ENCODE data around the gene ZNF346.

GRCh38 chr5:177126771-177127170, 104.3 kb downstream of the ZNF346 start:
- no peak for TF ChIP-seq CTCF (IDR thresholded peaks at IDR 0.05 in 2 of 3, conservative IDR thresholded peaks at IDR 0.05 in 1 of 3; ENCODE audit: control insufficient read depth in 2 of 3, extremely low read depth in 1 of 3, insufficient read depth in 1 of 3, low read depth in 3 of 3, low read length in 3 of 3)
- TF ChIP-seq POLR2A (IDR thresholded peaks at IDR 0.05; ENCODE audit: low read depth, low read length) = no peak
- TF ChIP-seq SP1 (IDR thresholded peaks at IDR 0.05; ENCODE audit: low read depth, low read length) = no peak
- no peak for TF ChIP-seq HDAC6 (IDR thresholded peaks at IDR 0.05; ENCODE audit: unreplicated experiment)
- TF ChIP-seq SIN3A (IDR thresholded peaks at IDR 0.05; ENCODE audit: low read depth, low read length) = no peak
- TF ChIP-seq CREM (IDR thresholded peaks at IDR 0.05; ENCODE audit: low read depth) = no peak
- no peak for TF ChIP-seq REST (IDR thresholded peaks at IDR 0.05; ENCODE audit: low read depth, low read length)
- no peak for TF ChIP-seq MXI1 (IDR thresholded peaks at IDR 0.05; ENCODE audit: low read depth, low read length)
- TF ChIP-seq EP300 (IDR thresholded peaks at IDR 0.05; ENCODE audit: borderline replicate concordance in 1 of 2, control insufficient read depth in 1 of 2, low read depth in 2 of 2, low read length in 2 of 2) = no peak
- TF ChIP-seq ASH2L (IDR thresholded peaks at IDR 0.05; ENCODE audit: borderline replicate concordance, low read depth) = no peak
- no peak for TF ChIP-seq ZNF24 (IDR thresholded peaks at IDR 0.05)
